GM19455 (cell line): ENCODE data around the gene KLHDC9.
A peak's percentile ranks its signal among the peaks of the same experiment; 100 is the strongest.

ENCODE experiments used
- ATAC-seq: cut with Tn5 transposase; IDR thresholded peaks from one replicate; pipeline ENCODE4 v1.9.1; 2021; ENCODE audit not compliant: unreplicated experiment

The KLHDC9 gene

GRCh38 chr1:161130266-161130665 is 32.1 kb downstream of the KLHDC9 start:
- ATAC-seq: no peak

DNA sequence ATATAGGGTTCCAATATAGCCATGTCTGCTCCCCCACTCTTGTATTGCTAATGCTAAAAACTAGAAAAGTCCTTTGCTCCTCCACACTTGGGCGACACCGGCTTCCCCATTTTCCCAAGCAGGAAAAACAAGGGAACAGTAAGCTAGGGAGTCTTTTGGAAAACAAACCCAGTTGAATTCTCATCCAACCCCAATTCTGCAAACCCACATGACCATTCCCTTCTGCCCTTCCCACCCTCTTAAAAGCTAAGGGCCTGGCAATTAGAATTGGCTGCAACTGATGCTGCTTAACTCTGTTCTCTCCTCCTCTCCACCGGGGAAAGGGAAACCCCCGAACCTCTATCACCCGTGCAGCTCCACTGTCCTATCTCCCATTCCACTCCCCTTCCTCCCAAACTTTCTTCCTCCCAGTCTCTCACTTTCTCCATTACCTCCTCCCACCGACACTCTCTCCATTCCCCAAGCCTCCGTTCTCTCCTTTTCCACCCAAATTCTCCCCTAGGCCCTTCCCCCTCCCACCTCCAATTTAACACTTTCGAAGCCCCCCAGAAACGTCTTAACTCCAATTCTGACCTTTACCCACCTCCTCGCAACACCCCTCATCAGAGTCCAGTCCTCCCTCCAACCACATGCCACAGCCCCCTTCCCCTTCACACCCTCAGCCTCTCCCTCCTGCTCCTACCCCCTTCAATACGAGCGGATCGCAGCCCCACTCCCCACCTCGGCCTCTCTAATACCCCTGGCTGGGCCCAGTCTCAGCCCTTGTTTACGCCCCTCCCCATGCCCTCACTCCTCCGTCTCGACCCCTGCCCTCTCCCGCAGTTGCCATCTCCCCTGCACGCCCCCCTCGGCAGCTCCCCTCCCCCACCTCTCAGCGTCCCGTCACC is 33.6 kb downstream of the KLHDC9 start:
- ATAC-seq: peak; percentile 3

DNA sequence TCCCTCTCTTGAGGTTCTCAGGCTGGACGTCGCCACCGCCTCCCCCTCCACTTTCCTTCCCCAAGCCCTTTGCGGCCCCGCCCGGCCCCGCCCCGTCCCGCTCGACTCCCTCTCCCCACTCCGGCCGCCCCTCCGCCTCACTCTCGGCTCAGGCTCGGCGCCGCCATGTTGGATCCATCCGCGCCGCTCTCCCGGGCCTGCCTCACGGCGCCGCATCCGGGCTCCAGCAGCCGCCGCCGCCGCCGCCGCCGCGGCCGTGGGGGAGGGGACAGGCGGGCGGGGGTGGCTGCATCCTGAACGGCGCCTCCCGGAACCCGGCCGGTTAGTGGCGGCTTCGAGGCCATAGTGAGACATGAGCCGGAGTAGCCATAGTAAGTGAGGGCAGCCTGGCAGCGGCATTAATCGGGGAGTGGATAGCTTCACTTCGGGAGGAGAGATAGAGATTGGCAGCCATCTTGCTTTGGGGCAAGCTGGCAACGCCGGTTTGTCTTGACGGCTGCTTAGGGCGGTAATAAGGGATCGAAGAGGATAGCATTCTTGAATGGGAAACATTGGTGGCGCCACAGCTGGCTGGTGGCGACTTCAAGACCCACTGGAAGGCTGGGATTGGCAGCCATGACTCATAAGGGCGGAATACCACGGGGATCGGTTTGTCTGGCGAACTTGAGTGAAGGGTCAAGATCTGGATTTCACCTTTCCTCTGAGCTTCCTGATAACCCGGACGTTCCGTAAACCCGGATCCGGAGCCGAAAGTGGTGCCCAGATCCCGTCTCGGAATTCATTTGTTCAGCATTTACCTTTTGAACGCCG is 34.5 kb downstream of the KLHDC9 start, which contains the start of gene DEDD:
Gene DEDD (minus strand): TSS at position 258 of the 810 bp plus-strand sequence. CDS start 8,205 bp downstream, outside the sequence.
- ATAC-seq: peak; percentile 92

- no peak for ATAC-seq
Measured at GRCh38 chr1:161133220-161133740, 35.1 kb downstream of the KLHDC9 start.

DNA sequence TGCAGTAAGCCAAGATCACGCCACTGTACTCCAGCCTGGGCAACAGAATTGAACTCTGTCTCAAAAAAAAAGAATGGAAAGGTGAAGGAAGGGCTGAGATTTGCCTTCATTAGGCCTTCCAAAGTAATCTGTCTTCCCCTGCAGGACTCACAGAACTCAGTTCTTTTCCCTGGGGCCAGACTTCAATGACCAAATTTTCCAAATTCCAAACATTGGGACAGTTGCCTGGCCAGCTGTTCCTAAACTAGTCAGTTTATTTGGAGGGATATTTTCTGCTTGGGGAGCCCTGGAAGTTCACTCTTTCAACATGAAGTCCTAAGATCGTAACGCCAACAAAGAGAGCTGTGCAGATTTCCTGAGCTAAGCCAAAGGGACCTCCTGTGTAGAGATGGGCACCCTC is 39.7 kb downstream of the KLHDC9 start:
- no peak for ATAC-seq

DNA sequence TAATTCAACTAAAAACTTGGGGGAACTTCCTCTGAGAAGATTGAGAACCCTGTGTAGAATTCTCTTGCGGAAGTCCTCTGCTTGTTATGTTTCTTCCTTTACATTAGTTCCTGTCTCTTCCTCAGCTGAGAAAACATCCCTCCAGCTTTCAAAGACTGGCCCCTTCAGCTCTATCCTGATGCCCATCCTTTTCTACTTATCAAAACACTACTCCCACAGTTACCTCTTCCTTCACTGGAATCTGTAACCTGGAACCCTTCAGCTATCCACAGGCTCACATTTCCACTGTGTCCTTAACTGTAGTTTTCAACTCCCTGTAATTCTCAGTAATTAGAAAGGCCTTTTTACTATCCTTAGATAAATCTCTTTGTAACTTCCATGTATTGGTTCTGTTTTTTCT is 40.3 kb downstream of the KLHDC9 start:
- no peak for ATAC-seq

DNA sequence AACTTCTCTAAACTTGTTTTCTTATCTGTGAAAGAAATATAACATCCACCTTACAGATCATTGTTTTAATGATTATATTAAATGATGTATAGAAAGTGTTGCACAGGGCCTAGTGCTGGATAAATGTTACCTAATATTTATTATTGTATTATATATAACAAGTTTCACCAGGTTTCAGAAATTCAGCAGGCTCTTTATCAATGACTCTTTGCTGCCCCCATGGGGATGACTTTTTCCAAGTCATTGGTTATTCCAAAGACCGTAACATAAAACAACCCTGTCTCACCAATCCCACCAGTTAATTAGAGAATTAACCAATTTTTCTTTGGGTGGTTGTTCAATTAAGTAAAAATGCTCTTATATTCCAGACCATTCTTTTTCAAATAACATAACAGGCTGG is 41.6 kb downstream of the KLHDC9 start:
- no peak for ATAC-seq

- ATAC-seq: no peak
Measured at GRCh38 chr1:161140755-161141400, 42.7 kb downstream of the KLHDC9 start.

GRCh38 chr1:161145832-161146231 is 47.7 kb downstream of the KLHDC9 start:
- no peak for ATAC-seq
